CD4-positive, alpha-beta T cell (primary cell): ENCODE results near the gene ISCU. TPM values are rescaled to one million over a fixed set of nuclear protein-coding genes. Genes with fewer than 3 reads are reported as not detected.
"Not testable (repeated sequence)": the region's sequence is repeated elsewhere in the genome, so short reads cannot be mapped to it uniquely, and the experiment has no call there.

ENCODE experiments used
- ATAC-seq: fragments of 200-7000 bp; cut with Tn5 transposase; one replicate; pipeline ENCODE4 v1.10.0; 2022; ENCODE audit warnings: mild to moderate bottlenecking; ENCODE audit not compliant: poor library complexity
- CTCF ChIA-PET: fragments of 350-600 bp; sonication (Branson Sonifier 250); formaldehyde crosslinking; loops from one replicate; lab custom pipeline; 2021; ENCODE audit warnings: antibody characterized with exemption, inconsistent platforms; lab: Charles Lee
- POLR2A ChIA-PET: fragments of 350-600 bp; sonication (Branson Sonifier 250); formaldehyde crosslinking; loops from one replicate; lab custom pipeline; 2021; ENCODE audit warnings: antibody characterized with exemption, inconsistent platforms; lab: Charles Lee
- DNase-seq, 14 experiments: peaks; one replicate each; pipeline ENCODE4 v3.0.0-alpha.2; 2013 to 2020; ENCODE audit warnings: mixed read lengths in 2 of 14
- H3K27ac ChIP-seq, 2 donors: one replicate each; pipeline versions ENCODE4 v1.5.1 to v1.7.0; 2013; ENCODE audit warnings: low read length in 2 of 2, low read depth in 1 of 2, mild to moderate bottlenecking in 1 of 2
- H3K27me3 ChIP-seq, 2 experiments: 1 replicate in 1 of 2; 2 replicates in 1 of 2; pipeline versions ENCODE4 v1.6.1 to v1.7.0; 2013; ENCODE audit warnings: low read length in 2 of 2, control low read depth in 1 of 2, mild to moderate bottlenecking in 1 of 2, moderate library complexity in 1 of 2; ENCODE audit not compliant: insufficient read depth in 2 of 2, control insufficient read depth in 1 of 2
- H3K36me3 ChIP-seq: one replicate; pipeline ENCODE4 v1.6.1; 2013; ENCODE audit warnings: low read length, control low read depth; ENCODE audit not compliant: insufficient read depth
- H3K4me1 ChIP-seq: one replicate; pipeline ENCODE4 v1.6.1; 2013; ENCODE audit warnings: low read length, control low read depth; ENCODE audit not compliant: insufficient read depth
- H3K4me3 ChIP-seq: one replicate; pipeline ENCODE4 v1.5.1; 2013; ENCODE audit warnings: mild to moderate bottlenecking, low read length, moderate library complexity
- H3K9me3 ChIP-seq, 2 experiments: 1 replicate in 1 of 2; 2 replicates in 1 of 2; pipeline versions ENCODE4 v1.6.1 to v1.7.0; 2013; ENCODE audit warnings: low read length in 2 of 2, mild to moderate bottlenecking in 2 of 2, control low read depth in 1 of 2, moderate library complexity in 1 of 2; ENCODE audit not compliant: control insufficient read depth in 1 of 2, insufficient read depth in 1 of 2
- H3K27ac Mint-ChIP-seq: one replicate; pipeline ENCODE4 v1.8.0; 2020; ENCODE audit warnings: mixed read lengths
- H3K27me3 Mint-ChIP-seq: one replicate; pipeline ENCODE4 v1.8.0; 2021; ENCODE audit warnings: mixed read lengths
- H3K36me3 Mint-ChIP-seq: one replicate; pipeline ENCODE4 v1.8.0; 2021; ENCODE audit warnings: low read depth, mixed read lengths
- H3K4me1 Mint-ChIP-seq: one replicate; pipeline ENCODE4 v1.8.0; 2021; ENCODE audit warnings: low read depth, mixed read lengths
- H3K4me3 Mint-ChIP-seq: one replicate; pipeline ENCODE4 v1.8.0; 2020; ENCODE audit warnings: mild to moderate bottlenecking, mixed read lengths
- H3K9me3 Mint-ChIP-seq: one replicate; pipeline ENCODE4 v1.8.0; 2020; ENCODE audit warnings: mixed read lengths
- intact Hi-C, 2 experiments: fragments of 100-400 bp; cut with DNase I in 1 of 2; cut with micrococcal nuclease in 1 of 2; formaldehyde crosslinking; loops; one replicate each; pipeline versions ENCODE4 v1.15.1 to v1.9.0; 2023 to 2025; cut with DNase I, micrococcal nuclease
- total RNA-seq, 174 experiments: library from RNA in 2 of 174; stranded (reverse) in 2 of 174; gene quantifications; one replicate each; pipeline ENCODE4 v1.2.3 and lab custom pipeline; 2021 to 2026
- TF ChIP-seq, protein P1 (sequence below): fragments of 200-600 bp; IDR thresholded peaks from one replicate; pipeline ENCODE4 v1.8.0; 2022; ENCODE audit warnings: antibody characterized with exemption, mild to moderate bottlenecking

Gene ISCU
- total RNA-seq, 2 experiments from 2014 or later = 269 to 270 TPM

- TF ChIP-seq, protein P1, sequence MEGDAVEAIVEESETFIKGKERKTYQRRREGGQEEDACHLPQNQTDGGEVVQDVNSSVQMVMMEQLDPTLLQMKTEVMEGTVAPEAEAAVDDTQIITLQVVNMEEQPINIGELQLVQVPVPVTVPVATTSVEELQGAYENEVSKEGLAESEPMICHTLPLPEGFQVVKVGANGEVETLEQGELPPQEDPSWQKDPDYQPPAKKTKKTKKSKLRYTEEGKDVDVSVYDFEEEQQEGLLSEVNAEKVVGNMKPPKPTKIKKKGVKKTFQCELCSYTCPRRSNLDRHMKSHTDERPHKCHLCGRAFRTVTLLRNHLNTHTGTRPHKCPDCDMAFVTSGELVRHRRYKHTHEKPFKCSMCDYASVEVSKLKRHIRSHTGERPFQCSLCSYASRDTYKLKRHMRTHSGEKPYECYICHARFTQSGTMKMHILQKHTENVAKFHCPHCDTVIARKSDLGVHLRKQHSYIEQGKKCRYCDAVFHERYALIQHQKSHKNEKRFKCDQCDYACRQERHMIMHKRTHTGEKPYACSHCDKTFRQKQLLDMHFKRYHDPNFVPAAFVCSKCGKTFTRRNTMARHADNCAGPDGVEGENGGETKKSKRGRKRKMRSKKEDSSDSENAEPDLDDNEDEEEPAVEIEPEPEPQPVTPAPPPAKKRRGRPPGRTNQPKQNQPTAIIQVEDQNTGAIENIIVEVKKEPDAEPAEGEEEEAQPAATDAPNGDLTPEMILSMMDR = no peak
- H3K9me3 ChIP-seq = no peaks in the 10 kb centered on the region
- DNase-seq (no peak), ATAC-seq (no peak)
- H3K27ac Mint-ChIP-seq = peak overlapping the region; percentile 90
- peaks cover 42% of the 10 kb centered on the region for H3K4me1 ChIP-seq
- CTCF ChIA-PET = interaction anchor here (1.2 kb wide), 1 partner anchor 45 kb away, joined by 8 read pairs; no protein-coding TSS in a partner anchor
- H3K36me3 Mint-ChIP-seq = peaks cover 18% of the 10 kb centered on the region
- no peak overlapping the region for H3K27ac ChIP-seq
- H3K27me3 ChIP-seq = no peaks in the 10 kb centered on the region
- peaks cover 76% of the 10 kb centered on the region for H3K4me1 Mint-ChIP-seq
- peaks cover 9% of the 10 kb centered on the region for H3K36me3 ChIP-seq
- no peaks in the 10 kb centered on the region for H3K27me3 Mint-ChIP-seq
- H3K4me3 Mint-ChIP-seq = no peak overlapping the region
- POLR2A ChIA-PET = interaction anchor here (0.8 to 1.6 kb wide), 2 partner anchors 44 to 1618 kb away, joined by 5 to 6 read pairs; partner anchors contain the start of gene TMEM263
- no peak overlapping the region for H3K4me3 ChIP-seq
- intact Hi-C loops = no loop called here
- no peaks in the 10 kb centered on the region for H3K9me3 Mint-ChIP-seq
These were observed 10.9 kb downstream of the ISCU start for GRCh38 chr12:108573317-108573716.

- CTCF ChIA-PET = interaction anchor here (1.6 kb wide), 1 partner anchor 44 kb away, joined by 3 read pairs; no protein-coding TSS in a partner anchor
- POLR2A ChIA-PET = interaction anchor here (2.1 kb wide), 1 partner anchor 59 kb away, joined by 11 read pairs; the partner anchor contains the start of gene SELPLG
- not testable (repeated sequence) for H3K36me3 Mint-ChIP-seq
These were observed 11.9 kb downstream of the ISCU start for GRCh38 chr12:108574276-108574675.

DNA sequence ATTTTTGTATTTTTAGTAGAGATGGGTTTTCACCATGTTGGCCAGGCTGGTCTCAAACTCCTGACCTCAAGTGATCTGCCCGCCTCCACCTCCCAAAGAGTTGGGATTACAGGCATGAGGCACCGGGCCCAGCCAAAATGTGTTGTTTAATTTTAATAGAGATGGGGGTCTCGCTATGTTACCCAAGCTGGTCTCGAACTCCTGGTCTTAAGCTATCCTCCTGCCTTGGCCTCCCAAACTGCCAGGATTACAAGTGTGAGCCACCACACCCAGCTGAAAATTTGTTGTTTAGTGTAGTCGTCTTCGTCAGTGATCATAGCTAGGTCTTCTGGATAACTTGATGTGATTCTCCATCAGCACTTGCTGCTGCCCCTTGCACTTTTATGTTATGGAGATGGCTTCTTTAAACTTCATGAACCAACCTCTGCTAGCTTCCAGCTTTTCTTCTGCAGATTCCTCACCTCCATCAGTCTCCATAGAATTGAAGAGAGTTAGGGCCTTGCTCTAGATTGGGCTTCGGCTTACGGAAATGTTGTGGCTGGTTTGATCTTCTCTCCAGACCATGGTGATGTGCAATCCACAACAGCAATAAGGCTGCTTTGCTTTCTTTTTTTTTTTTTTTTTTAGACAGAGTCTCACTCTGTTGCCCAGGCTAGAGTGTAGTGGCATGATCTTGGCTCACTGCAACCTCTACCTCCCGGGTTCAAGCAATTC lies 13.0 kb downstream of the ISCU start:
- CTCF ChIA-PET = interaction anchor here (1.6 kb wide), 1 partner anchor 43 kb away, joined by 3 read pairs; no protein-coding TSS in a partner anchor
- POLR2A ChIA-PET = interaction anchor here (1.3 to 3.3 kb wide), 4 partner anchors 8 to 58 kb away, joined by 3 to 19 read pairs (median 14); partner anchors contain the start of genes ISCU, SART3 and SELPLG
- no peaks in the 10 kb centered on the region for H3K9me3 Mint-ChIP-seq
- H3K27me3 Mint-ChIP-seq = no peaks in the 10 kb centered on the region
- Histone ChIP-seq H3K27ac (no peak overlapping the region), H3K4me3 (no peak overlapping the region), H3K27me3 (no peaks in the 10 kb centered on the region), H3K9me3 (no peaks in the 10 kb centered on the region), H3K36me3 (no peaks in the 10 kb centered on the region), H3K4me1 (peaks cover 25% of the 10 kb centered on the region)
- peak in 3 of 14 experiments; percentile 25 to 34 (median 34) for DNase-seq
- peak overlapping the region; percentile 48 for H3K4me3 Mint-ChIP-seq
- intact Hi-C loops = no loop called here
- peak; percentile 70 for ATAC-seq
- H3K4me1 Mint-ChIP-seq = peaks cover 56% of the 10 kb centered on the region
- H3K36me3 Mint-ChIP-seq = peaks cover 4% of the 10 kb centered on the region
- TF ChIP-seq, protein P1 = no peak
- H3K27ac Mint-ChIP-seq = peak overlapping the region; percentile 76

More at GRCh38 chr12:108574276-108574675, 11.9 kb downstream of the ISCU start:
- H3K4me1 Mint-ChIP-seq = peaks cover 66% of the 10 kb centered on the region
- H3K36me3 ChIP-seq, H3K27me3 Mint-ChIP-seq, H3K27me3 ChIP-seq, H3K9me3 Mint-ChIP-seq, H3K4me3 Mint-ChIP-seq, H3K9me3 ChIP-seq, ATAC-seq, H3K4me3 ChIP-seq, DNase-seq, intact Hi-C loops, H3K27ac ChIP-seq: not testable (repeated sequence)
- H3K27ac Mint-ChIP-seq = peak overlapping the region; percentile 76
- peaks cover 33% of the 10 kb centered on the region for H3K4me1 ChIP-seq
